HepG2 (cell line): ENCODE data around the gene DIPK1B. TPM values are rescaled to one million over a fixed set of nuclear protein-coding genes. Genes with fewer than 3 reads are reported as not detected.

ENCODE experiments used
- ATF3 ChIP-seq: sonication (generic); formaldehyde crosslinking; IDR thresholded peaks from 2 replicates; pipeline ENCODE4 v1.4.0; 2020; ENCODE audit warnings: missing genetic modification reagents
- FOXC1 ChIP-seq: sonication (generic); formaldehyde crosslinking; IDR thresholded peaks from 2 replicates; pipeline ENCODE4 v1.8.0; 2022; ENCODE audit warnings: mild to moderate bottlenecking, missing genetic modification reagents, borderline replicate concordance
- HES4 ChIP-seq: sonication (generic); formaldehyde crosslinking; IDR thresholded peaks from 2 replicates; pipeline ENCODE4 v1.9.0; 2021; ENCODE audit warnings: mild to moderate bottlenecking, missing genetic modification reagents, borderline replicate concordance
- MLLT10 ChIP-seq: sonication (generic); formaldehyde crosslinking; IDR thresholded peaks from 2 replicates; pipeline ENCODE4 v1.4.0; 2020; ENCODE audit warnings: missing genetic modification reagents
- NRL ChIP-seq: sonication (generic); formaldehyde crosslinking; IDR thresholded peaks from 2 replicates; pipeline ENCODE4 v1.5.0; 2020; ENCODE audit warnings: missing genetic modification reagents, mild to moderate bottlenecking, moderate library complexity, borderline replicate concordance
- SMYD3 ChIP-seq: sonication (generic); formaldehyde crosslinking; IDR thresholded peaks from 2 replicates; pipeline ENCODE4 v1.8.1; 2023; ENCODE audit warnings: mild to moderate bottlenecking, missing genetic modification reagents
- ZFY ChIP-seq: sonication (generic); formaldehyde crosslinking; IDR thresholded peaks from 2 replicates; pipeline ENCODE4 v1.4.0; 2020; ENCODE audit warnings: missing genetic modification reagents
- ZNF234 ChIP-seq: sonication (generic); formaldehyde crosslinking; conservative IDR thresholded peaks from 2 replicates; pipeline ENCODE4 v1.5.1; 2020; ENCODE audit warnings: mild to moderate bottlenecking, missing genetic modification reagents
- ZNF274 ChIP-seq: sonication (generic); formaldehyde crosslinking; IDR thresholded peaks from 2 replicates; pipeline ENCODE4 v1.5.1; 2020; ENCODE audit warnings: mild to moderate bottlenecking, missing genetic modification reagents
- ZNF280B ChIP-seq: sonication (generic); formaldehyde crosslinking; IDR thresholded peaks from 2 replicates; pipeline ENCODE4 v1.5.0; 2020; ENCODE audit warnings: missing genetic modification reagents, mild to moderate bottlenecking, borderline replicate concordance
- ZNF556 ChIP-seq: sonication (generic); formaldehyde crosslinking; IDR thresholded peaks from 2 replicates; pipeline ENCODE4 v1.4.0; 2020; ENCODE audit warnings: mild to moderate bottlenecking, missing genetic modification reagents, borderline replicate concordance
- ZNF674 ChIP-seq: sonication (generic); formaldehyde crosslinking; IDR thresholded peaks from 2 replicates; pipeline ENCODE4 v1.5.0; 2020; ENCODE audit warnings: low read depth, mild to moderate bottlenecking, missing genetic modification reagents
- ZNF713 ChIP-seq: sonication (generic); formaldehyde crosslinking; IDR thresholded peaks from 2 replicates; pipeline ENCODE4 v1.4.0; 2020; ENCODE audit warnings: mild to moderate bottlenecking, missing genetic modification reagents
- ZNF766 ChIP-seq: sonication (generic); formaldehyde crosslinking; IDR thresholded peaks from 2 replicates; pipeline ENCODE4 v1.5.0; 2020; ENCODE audit warnings: missing genetic modification reagents, borderline replicate concordance
- ZSCAN22 ChIP-seq: sonication (generic); formaldehyde crosslinking; IDR thresholded peaks from 2 replicates; pipeline ENCODE4 v1.4.0; 2020; ENCODE audit warnings: mild to moderate bottlenecking, missing genetic modification reagents
- polyA plus RNA-seq, 8 experiments: library from polyadenylated mRNA; depleted of rRNA in 3 of 8; stranded (reverse) in 7 of 8; unstranded in 1 of 8; fragments of >200 nt; fragmentation: Illumina TruSeq in 4 of 8; extraction: Trizol in 4 of 8; gene quantifications; 2 replicates each; pipeline versions ENCODE4 v1.2.1 to v1.2.3, GENCODE V29; 2011 to 2016; ENCODE audit warnings: low read depth in 4 of 8, missing spikeins in 1 of 8, mixed read lengths in 1 of 8; ENCODE audit not compliant: insufficient read depth in 1 of 8
- total RNA-seq, 5 experiments: library from RNA; depleted of rRNA; stranded (reverse); fragments of >200 nt; fragmentation: Illumina TruSeq; extraction: Trizol; gene quantifications; 2 replicates each; pipeline ENCODE4 v1.2.3, GENCODE V29; 2016; ENCODE audit warnings: low read depth in 1 of 5
- TF ChIP-seq, protein P1 (sequence below): sonication (generic); formaldehyde crosslinking; IDR thresholded peaks from 2 replicates; pipeline ENCODE4 v1.5.0; 2020; ENCODE audit warnings: mild to moderate bottlenecking, missing genetic modification reagents
- TF ChIP-seq, protein P2 (sequence below), 2 experiments: fragments of 450-650 bp in 1 of 2; sonication (generic) in 1 of 2; formaldehyde crosslinking; IDR thresholded peaks; 2 replicates each; pipeline versions ENCODE4 v1.5.0 to v1.8.0; 2020 to 2022; ENCODE audit warnings: mild to moderate bottlenecking in 1 of 2, missing genetic modification reagents in 1 of 2
- TF ChIP-seq, protein P3 (sequence below): sonication (generic); formaldehyde crosslinking; IDR thresholded peaks from 2 replicates; pipeline ENCODE4 v1.5.0; 2020; ENCODE audit warnings: mild to moderate bottlenecking, missing genetic modification reagents

Gene DIPK1B
- total and polyA plus RNA-seq, 2 of the 13 experiments (the other 11 are each of a cell fraction or from before 2014, with no cell fraction given), result 0.18 to 3.9 TPM

- TF ChIP-seq, protein P1, sequence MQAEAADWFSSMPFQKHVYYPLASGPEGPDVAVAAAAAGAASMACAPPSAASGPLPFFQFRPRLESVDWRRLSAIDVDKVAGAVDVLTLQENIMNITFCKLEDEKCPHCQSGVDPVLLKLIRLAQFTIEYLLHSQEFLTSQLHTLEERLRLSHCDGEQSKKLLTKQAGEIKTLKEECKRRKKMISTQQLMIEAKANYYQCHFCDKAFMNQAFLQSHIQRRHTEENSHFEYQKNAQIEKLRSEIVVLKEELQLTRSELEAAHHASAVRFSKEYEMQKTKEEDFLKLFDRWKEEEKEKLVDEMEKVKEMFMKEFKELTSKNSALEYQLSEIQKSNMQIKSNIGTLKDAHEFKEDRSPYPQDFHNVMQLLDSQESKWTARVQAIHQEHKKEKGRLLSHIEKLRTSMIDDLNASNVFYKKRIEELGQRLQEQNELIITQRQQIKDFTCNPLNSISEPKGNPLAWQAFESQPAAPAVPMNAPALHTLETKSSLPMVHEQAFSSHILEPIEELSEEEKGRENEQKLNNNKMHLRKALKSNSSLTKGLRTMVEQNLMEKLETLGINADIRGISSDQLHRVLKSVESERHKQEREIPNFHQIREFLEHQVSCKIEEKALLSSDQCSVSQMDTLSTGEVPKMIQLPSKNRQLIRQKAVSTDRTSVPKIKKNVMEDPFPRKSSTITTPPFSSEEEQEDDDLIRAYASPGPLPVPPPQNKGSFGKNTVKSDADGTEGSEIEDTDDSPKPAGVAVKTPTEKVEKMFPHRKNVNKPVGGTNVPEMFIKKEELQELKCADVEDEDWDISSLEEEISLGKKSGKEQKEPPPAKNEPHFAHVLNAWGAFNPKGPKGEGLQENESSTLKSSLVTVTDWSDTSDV, result no peak
- peak; percentile 93 for TF ChIP-seq HES4 (CRISPR knock-in tag)
- no peak for TF ChIP-seq SMYD3 (CRISPR knock-in tag)
- TF ChIP-seq ZNF674 (CRISPR knock-in tag), result 0 out of 2 replicates have a peak, but pooled peaks have one; percentile 75
- TF ChIP-seq MLLT10 (CRISPR knock-in tag), result no peak
- peak; percentile 75 for TF ChIP-seq ATF3 (CRISPR knock-in tag)
- peak; percentile 79 for TF ChIP-seq ZNF234
- peak; percentile 55; the same call in 1 of the 2 replicates for TF ChIP-seq ZNF556 (CRISPR knock-in tag)
- 0 out of 2 replicates have a peak, but pooled peaks have one; percentile 31 for TF ChIP-seq ZNF766
- TF ChIP-seq NRL (CRISPR knock-in tag), result peak; percentile 77
- TF ChIP-seq, protein P2, sequence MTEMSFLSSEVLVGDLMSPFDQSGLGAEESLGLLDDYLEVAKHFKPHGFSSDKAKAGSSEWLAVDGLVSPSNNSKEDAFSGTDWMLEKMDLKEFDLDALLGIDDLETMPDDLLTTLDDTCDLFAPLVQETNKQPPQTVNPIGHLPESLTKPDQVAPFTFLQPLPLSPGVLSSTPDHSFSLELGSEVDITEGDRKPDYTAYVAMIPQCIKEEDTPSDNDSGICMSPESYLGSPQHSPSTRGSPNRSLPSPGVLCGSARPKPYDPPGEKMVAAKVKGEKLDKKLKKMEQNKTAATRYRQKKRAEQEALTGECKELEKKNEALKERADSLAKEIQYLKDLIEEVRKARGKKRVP (CRISPR knock-in tag; IDR thresholded peaks at IDR 0.05), result 0 out of 4 replicates have a peak, but pooled peaks of 1 of the 2 experiments have one; percentile 42
- TF ChIP-seq ZNF713 (CRISPR knock-in tag), result no peak
- no peak for TF ChIP-seq ZNF280B
- peak; percentile 98 for TF ChIP-seq ZFY (CRISPR knock-in tag)
- TF ChIP-seq ZSCAN22 (CRISPR knock-in tag), result no peak
- 0 out of 2 replicates have a peak, but pooled peaks have one; percentile 43 for TF ChIP-seq ZNF274
- peak; percentile 76 for TF ChIP-seq FOXC1 (CRISPR knock-in tag)
- TF ChIP-seq, protein P3, sequence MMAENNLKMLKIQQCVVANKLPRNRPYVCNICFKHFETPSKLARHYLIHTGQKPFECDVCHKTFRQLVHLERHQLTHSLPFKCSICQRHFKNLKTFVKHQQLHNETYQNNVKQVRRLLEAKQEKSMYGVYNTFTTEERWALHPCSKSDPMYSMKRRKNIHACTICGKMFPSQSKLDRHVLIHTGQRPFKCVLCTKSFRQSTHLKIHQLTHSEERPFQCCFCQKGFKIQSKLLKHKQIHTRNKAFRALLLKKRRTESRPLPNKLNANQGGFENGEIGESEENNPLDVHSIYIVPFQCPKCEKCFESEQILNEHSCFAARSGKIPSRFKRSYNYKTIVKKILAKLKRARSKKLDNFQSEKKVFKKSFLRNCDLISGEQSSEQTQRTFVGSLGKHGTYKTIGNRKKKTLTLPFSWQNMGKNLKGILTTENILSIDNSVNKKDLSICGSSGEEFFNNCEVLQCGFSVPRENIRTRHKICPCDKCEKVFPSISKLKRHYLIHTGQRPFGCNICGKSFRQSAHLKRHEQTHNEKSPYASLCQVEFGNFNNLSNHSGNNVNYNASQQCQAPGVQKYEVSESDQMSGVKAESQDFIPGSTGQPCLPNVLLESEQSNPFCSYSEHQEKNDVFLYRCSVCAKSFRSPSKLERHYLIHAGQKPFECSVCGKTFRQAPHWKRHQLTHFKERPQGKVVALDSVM (CRISPR knock-in tag), result peak; percentile 65; the same call in 1 of the 2 replicates
Observed at GRCh38 chr9:136728080-136728547, 15.7 kb downstream of the DIPK1B start (continued).
